Peyer's patch (tissue), 4 donors: ENCODE data around the gene KAZN.

ENCODE experiments used
- POLR2A ChIP-seq, 2 donors: fragments of 450-650 bp; IDR thresholded peaks; one replicate each; pipeline ENCODE4 v1.5.1; 2017; ENCODE audit warnings: antibody characterized with exemption in 2 of 2, mild to moderate bottlenecking in 2 of 2, moderate library complexity in 2 of 2
- TF ChIP-seq, protein P1 (sequence below), 6 experiments: fragments of 450-650 bp in 4 of 6; fragments of 200-600 bp in 2 of 6; sonication (generic) in 1 of 6; IDR thresholded peaks; one replicate each; pipeline ENCODE4 v1.5.1; 2017 to 2019; ENCODE audit warnings: antibody characterized with exemption in 6 of 6, mild to moderate bottlenecking in 3 of 6, moderate library complexity in 1 of 6

DNA sequence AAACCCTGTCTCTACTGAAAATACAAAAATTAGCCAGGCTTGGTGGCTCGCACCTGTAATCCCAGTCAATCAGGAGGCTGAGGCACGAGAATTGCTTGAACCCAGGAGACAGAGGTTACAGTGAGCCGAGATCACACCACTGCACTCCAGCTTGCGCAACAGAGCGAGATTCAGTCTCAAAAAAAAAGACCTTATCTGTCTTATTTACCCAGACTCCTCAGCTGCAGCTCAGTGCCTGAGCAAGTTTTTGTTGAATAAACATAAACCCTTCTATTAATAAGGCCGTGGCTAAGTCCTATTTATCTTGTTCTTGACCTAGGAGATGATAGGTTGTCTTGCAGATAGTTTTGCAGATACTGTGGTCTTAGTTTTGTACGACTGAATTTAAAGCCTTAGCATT is 418.6 kb downstream of the KAZN start:
- TF ChIP-seq, protein P1, sequence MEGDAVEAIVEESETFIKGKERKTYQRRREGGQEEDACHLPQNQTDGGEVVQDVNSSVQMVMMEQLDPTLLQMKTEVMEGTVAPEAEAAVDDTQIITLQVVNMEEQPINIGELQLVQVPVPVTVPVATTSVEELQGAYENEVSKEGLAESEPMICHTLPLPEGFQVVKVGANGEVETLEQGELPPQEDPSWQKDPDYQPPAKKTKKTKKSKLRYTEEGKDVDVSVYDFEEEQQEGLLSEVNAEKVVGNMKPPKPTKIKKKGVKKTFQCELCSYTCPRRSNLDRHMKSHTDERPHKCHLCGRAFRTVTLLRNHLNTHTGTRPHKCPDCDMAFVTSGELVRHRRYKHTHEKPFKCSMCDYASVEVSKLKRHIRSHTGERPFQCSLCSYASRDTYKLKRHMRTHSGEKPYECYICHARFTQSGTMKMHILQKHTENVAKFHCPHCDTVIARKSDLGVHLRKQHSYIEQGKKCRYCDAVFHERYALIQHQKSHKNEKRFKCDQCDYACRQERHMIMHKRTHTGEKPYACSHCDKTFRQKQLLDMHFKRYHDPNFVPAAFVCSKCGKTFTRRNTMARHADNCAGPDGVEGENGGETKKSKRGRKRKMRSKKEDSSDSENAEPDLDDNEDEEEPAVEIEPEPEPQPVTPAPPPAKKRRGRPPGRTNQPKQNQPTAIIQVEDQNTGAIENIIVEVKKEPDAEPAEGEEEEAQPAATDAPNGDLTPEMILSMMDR (IDR thresholded peaks at IDR 0.05): no peak
- TF ChIP-seq POLR2A (IDR thresholded peaks at IDR 0.05): no peak
